Activated CD4-positive, CD25-positive, alpha-beta regulatory T cell treated with anti-CD3 and anti-CD28 coated beads, Interleukin-2, amount 50 U/mL, for 16 hours (primary cell): ENCODE data around the gene AFF2.

Experiments
- DNase-seq: peaks from one replicate; pipeline ENCODE4 v3.0.0-alpha.2; 2020; ENCODE audit warnings: low read depth, low spot score

The AFF2 gene

GRCh38 chrX:148582353-148582752 lies 81.9 kb downstream of the AFF2 start:
- no peak for DNase-seq

- DNase-seq: no peak
Observed at GRCh38 chrX:148588649-148589310, 88.4 kb downstream of the AFF2 start.

- DNase-seq: no peak
Observed at GRCh38 chrX:148592595-148592994, 92.2 kb downstream of the AFF2 start.

GRCh38 chrX:148593146-148593545 lies 92.7 kb downstream of the AFF2 start:
- no peak for DNase-seq

GRCh38 chrX:148593987-148594386 lies 93.6 kb downstream of the AFF2 start:
- no peak for DNase-seq

GRCh38 chrX:148599404-148599803 lies 99.0 kb downstream of the AFF2 start:
- no peak for DNase-seq

- DNase-seq: no peak
Observed at GRCh38 chrX:148600131-148600530, 99.7 kb downstream of the AFF2 start.

- no peak for DNase-seq
Observed at GRCh38 chrX:148600581-148600980, 100.2 kb downstream of the AFF2 start.

GRCh38 chrX:148601034-148601433 lies 100.6 kb downstream of the AFF2 start:
- no peak for DNase-seq

GRCh38 chrX:148609515-148610327 lies 109.3 kb downstream of the AFF2 start:
- no peak for DNase-seq

GRCh38 chrX:148610328-148610698 lies 109.9 kb downstream of the AFF2 start:
- DNase-seq: no peak

- DNase-seq: no peak
Observed at GRCh38 chrX:148611993-148612392, 111.6 kb downstream of the AFF2 start.

GRCh38 chrX:148612431-148612830 lies 112.0 kb downstream of the AFF2 start:
- DNase-seq: no peak

GRCh38 chrX:148613636-148614035 lies 113.2 kb downstream of the AFF2 start:
- no peak for DNase-seq

GRCh38 chrX:148615491-148615890 lies 115.1 kb downstream of the AFF2 start:
- DNase-seq: no peak

GRCh38 chrX:148618470-148619445 lies 118.3 kb downstream of the AFF2 start:
- DNase-seq: no peak

GRCh38 chrX:148620023-148620422 lies 119.6 kb downstream of the AFF2 start:
- no peak for DNase-seq

GRCh38 chrX:148624951-148625474 lies 124.6 kb downstream of the AFF2 start:
- DNase-seq: no peak

- no peak for DNase-seq
Observed at GRCh38 chrX:148628621-148629020, 128.2 kb downstream of the AFF2 start.

GRCh38 chrX:148629434-148629833 lies 129.0 kb downstream of the AFF2 start:
- DNase-seq: no peak

GRCh38 chrX:148632444-148632843 lies 132.0 kb downstream of the AFF2 start:
- no peak for DNase-seq
